A549 (cell line): ENCODE results near the gene YPEL4.

Experiments used
- CBX8 ChIP-seq: fragments of 200-600 bp; sonication (generic); IDR thresholded peaks from 2 replicates; pipeline ENCODE4 v1.6.1; 2016
- CTCF ChIP-seq: fragments of >200 bp; sonication (Bioruptor Twin); formaldehyde crosslinking; IDR thresholded peaks from 3 replicates; pipeline ENCODE4 v1.5.1; 2016

GRCh38 chr11:57651408-57651807 lies 1.7 kb upstream of the YPEL4 start:
- TF ChIP-seq CBX8 (no peak), CTCF (no peak)
